Smooth muscle cell (in vitro differentiated cells): ENCODE measurements around the gene AUTS2. TPM values are rescaled to one million over a fixed set of nuclear protein-coding genes. Genes with fewer than 3 reads are reported as not detected.

Source experiments
- DNase-seq: peaks from one replicate; lab custom pipeline; 2025; ENCODE audit not compliant: unreplicated experiment; lab: John Stamatoyannopoulos, UW
- H2AFZ ChIP-seq: fragments of 200-600 bp; sonication (generic); 2 replicates; pipeline ENCODE4 v1.6.0; 2016; ENCODE audit warnings: antibody characterized with exemption, low read depth, mild to moderate bottlenecking
- H3F3A ChIP-seq: fragments of 200-600 bp; sonication (generic); 2 replicates; pipeline ENCODE4 v1.6.0; 2017; ENCODE audit warnings: antibody characterized with exemption, low read depth
- H3K27ac ChIP-seq: fragments of 200-600 bp; sonication (generic); 2 replicates; pipeline ENCODE4 v1.5.1; 2016; ENCODE audit warnings: low read depth, mild to moderate bottlenecking
- H3K27me3 ChIP-seq: fragments of 200-600 bp; sonication (generic); 2 replicates; pipeline ENCODE4 v1.6.1; 2016; ENCODE audit warnings: low read depth, mild to moderate bottlenecking
- H3K36me3 ChIP-seq: fragments of 200-600 bp; sonication (generic); 2 replicates; pipeline ENCODE4 v1.5.1; 2016; ENCODE audit warnings: low read depth
- H3K4me1 ChIP-seq: fragments of 200-600 bp; sonication (generic); 2 replicates; pipeline ENCODE4 v1.5.1; 2016; ENCODE audit warnings: low read depth
- H3K4me2 ChIP-seq: fragments of 200-600 bp; sonication (generic); 2 replicates; pipeline ENCODE4 v1.6.0; 2016; ENCODE audit warnings: mild to moderate bottlenecking
- H3K4me3 ChIP-seq: fragments of 200-600 bp; sonication (generic); 2 replicates; pipeline ENCODE4 v1.5.1; 2016; ENCODE audit warnings: mild to moderate bottlenecking
- H3K79me2 ChIP-seq: fragments of 200-600 bp; sonication (generic); 2 replicates; pipeline ENCODE4 v1.6.0; 2016; ENCODE audit warnings: low read depth, mild to moderate bottlenecking
- H3K9ac ChIP-seq: fragments of 200-600 bp; sonication (generic); 2 replicates; pipeline ENCODE4 v1.6.0; 2016; ENCODE audit warnings: low read depth
- H3K9me3 ChIP-seq: fragments of 200-600 bp; sonication (generic); replicated peaks from 2 replicates; pipeline ENCODE4 v1.5.1; 2016; ENCODE audit warnings: low read depth
- H4K20me1 ChIP-seq: fragments of 200-600 bp; sonication (generic); 2 replicates; pipeline ENCODE4 v1.6.0; 2016; ENCODE audit warnings: low read depth
- CTCF ChIP-seq: fragments of 200-600 bp; sonication (generic); IDR thresholded peaks from 2 replicates; pipeline ENCODE4 v1.5.1; 2017; ENCODE audit warnings: borderline replicate concordance, mild to moderate bottlenecking, antibody characterized with exemption; ENCODE audit not compliant: insufficient read depth, poor library complexity, severe bottlenecking
- WGBS: methylation state at CpG from one replicate; pipeline ENCODE4 v1.1.7; 2016; ENCODE audit warnings: low lambda C conversion rate; 5-methylcytosine and 5-hydroxymethylcytosine counted together
- polyA plus RNA-seq: library from polyadenylated mRNA; unstranded; fragments of >200 nt; fragmentation: Nextera tagmentation; extraction: Ambion mirVana; gene quantifications from 2 replicates; pipeline ENCODE4 v1.2.1, GENCODE V29; 2016
- total RNA-seq: library from RNA; depleted of rRNA; stranded (reverse); fragments of >200 nt; gene quantifications from 2 replicates; pipeline ENCODE4 v1.2.3, GENCODE V29; 2014

Gene AUTS2
- total and polyA plus RNA-seq, 2 experiments from 2014 or later = 6.5 to 8.6 TPM

DNA sequence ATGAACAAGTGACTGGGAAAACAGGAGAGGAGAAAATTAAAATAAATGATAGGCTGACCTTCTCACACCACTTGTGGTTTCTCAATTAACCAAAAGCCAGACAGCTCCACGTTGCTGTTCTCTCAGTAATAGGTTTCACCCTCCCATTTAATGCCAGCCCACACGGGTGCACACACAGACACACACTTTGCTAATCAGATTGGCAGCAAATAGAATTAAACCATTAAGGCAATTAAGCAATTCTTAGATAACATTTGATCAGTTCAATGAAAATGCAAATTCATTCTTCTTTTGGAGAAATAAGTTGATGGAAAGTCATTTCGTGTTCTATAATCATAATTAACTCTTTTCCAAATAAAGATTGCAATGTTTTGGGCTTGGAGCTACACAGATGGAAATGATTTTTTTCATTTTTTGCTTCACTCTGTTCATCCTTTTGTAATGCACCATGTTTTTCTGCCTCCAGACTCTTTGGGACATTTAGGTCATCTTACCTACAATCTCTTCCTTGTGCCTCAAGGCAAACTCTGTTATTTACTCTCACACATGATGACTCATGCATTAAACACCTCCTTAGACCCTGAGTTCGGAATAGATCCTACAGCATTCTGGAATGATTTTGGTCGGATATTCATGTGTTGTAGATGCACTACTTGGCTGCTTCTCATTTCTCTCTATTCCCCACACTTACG lies 700.7 kb downstream of the AUTS2 start:
- no peak overlapping the region for H2AFZ ChIP-seq
- H3K4me1 ChIP-seq = no peaks in the 10 kb centered on the region
- DNase-seq = no peak
- no peaks in the 10 kb centered on the region for H3K79me2 ChIP-seq
- 69% methylated on average over 6 of the region's 6 CpGs for WGBS
- H3K4me2 ChIP-seq = no peak overlapping the region
- H4K20me1 ChIP-seq = no peaks in the 10 kb centered on the region
- H3F3A ChIP-seq = no peaks in the 10 kb centered on the region
- no peaks in the 10 kb centered on the region for H3K9me3 ChIP-seq
- no peak overlapping the region for H3K27ac ChIP-seq
- no peak overlapping the region for H3K4me3 ChIP-seq
- no peaks in the 10 kb centered on the region for H3K36me3 ChIP-seq
- TF ChIP-seq CTCF = no peak
- H3K27me3 ChIP-seq = no peaks in the 10 kb centered on the region
- no peak overlapping the region for H3K9ac ChIP-seq

- no peaks in the 10 kb centered on the region for H4K20me1 ChIP-seq
- no peaks in the 10 kb centered on the region for H3K9me3 ChIP-seq
- no peak overlapping the region for H3K27ac ChIP-seq
- no peaks in the 10 kb centered on the region for H3K27me3 ChIP-seq
- TF ChIP-seq CTCF = no peak
- WGBS = 95% methylated on average over 4 of the region's 4 CpGs
- H3K4me3 ChIP-seq = no peak overlapping the region
- H3K4me1 ChIP-seq = no peaks in the 10 kb centered on the region
- H2AFZ ChIP-seq = no peak overlapping the region
- H3K36me3 ChIP-seq = no peaks in the 10 kb centered on the region
- no peak overlapping the region for H3K4me2 ChIP-seq
- no peaks in the 10 kb centered on the region for H3K79me2 ChIP-seq
- no peak for DNase-seq
- no peaks in the 10 kb centered on the region for H3F3A ChIP-seq
- H3K9ac ChIP-seq = no peak overlapping the region
Measured at GRCh38 chr7:70299472-70299807, 701.2 kb downstream of the AUTS2 start.

- H3K4me1 ChIP-seq = no peaks in the 10 kb centered on the region
- 88% methylated on average over 6 of the region's 6 CpGs for WGBS
- H3K27ac ChIP-seq = no peak overlapping the region
- H3K9me3 ChIP-seq = no peaks in the 10 kb centered on the region
- no peak overlapping the region for H2AFZ ChIP-seq
- H3K36me3 ChIP-seq = no peaks in the 10 kb centered on the region
- H3F3A ChIP-seq = no peaks in the 10 kb centered on the region
- H3K27me3 ChIP-seq = no peaks in the 10 kb centered on the region
- no peak for TF ChIP-seq CTCF
- H4K20me1 ChIP-seq = no peaks in the 10 kb centered on the region
- DNase-seq = no peak
- no peak overlapping the region for H3K4me3 ChIP-seq
- H3K9ac ChIP-seq = no peak overlapping the region
- no peak overlapping the region for H3K4me2 ChIP-seq
- no peaks in the 10 kb centered on the region for H3K79me2 ChIP-seq
Measured at GRCh38 chr7:70301673-70302185, 703.5 kb downstream of the AUTS2 start.

GRCh38 chr7:70303309-70303708 lies 705.0 kb downstream of the AUTS2 start:
- Histone ChIP-seq H3K4me2 (no peak overlapping the region), H2AFZ (no peak overlapping the region), H3K4me1 (no peaks in the 10 kb centered on the region), H3F3A (no peaks in the 10 kb centered on the region), H3K4me3 (no peak overlapping the region), H4K20me1 (no peaks in the 10 kb centered on the region), H3K79me2 (no peaks in the 10 kb centered on the region), H3K27me3 (no peaks in the 10 kb centered on the region), H3K27ac (no peak overlapping the region), H3K9me3 (no peaks in the 10 kb centered on the region), H3K36me3 (no peaks in the 10 kb centered on the region), H3K9ac (no peak overlapping the region)
- no peak for TF ChIP-seq CTCF
- no peak for DNase-seq
- 91% methylated on average over 7 of the region's 7 CpGs for WGBS
